Tibial nerve (tissue), 4 donors: ENCODE measurements around the gene VASH1.
A peak's percentile ranks its signal among the peaks of the same experiment; 100 is the strongest.

Source experiments
- EP300 ChIP-seq, 2 donors: sonication (generic); formaldehyde crosslinking; IDR thresholded peaks; one replicate each; pipeline ENCODE4 v1.6.1; 2017; ENCODE audit warnings: antibody characterized with exemption in 2 of 2, mild to moderate bottlenecking in 1 of 2
- POLR2A ChIP-seq, 2 donors: fragments of 450-650 bp; IDR thresholded peaks; one replicate each; pipeline ENCODE4 v1.6.1; 2017; ENCODE audit warnings: antibody characterized with exemption in 2 of 2, mild to moderate bottlenecking in 2 of 2, moderate library complexity in 2 of 2
- TF ChIP-seq, protein P1 (sequence below), 5 experiments: fragments of 200-600 bp in 3 of 5; fragments of 450-650 bp in 2 of 5; sonication (generic) in 3 of 5; IDR thresholded peaks; one replicate each; pipeline ENCODE4 v1.5.1; 2016 to 2019; ENCODE audit warnings: antibody characterized with exemption in 5 of 5, mild to moderate bottlenecking in 3 of 5, moderate library complexity in 2 of 5

DNA sequence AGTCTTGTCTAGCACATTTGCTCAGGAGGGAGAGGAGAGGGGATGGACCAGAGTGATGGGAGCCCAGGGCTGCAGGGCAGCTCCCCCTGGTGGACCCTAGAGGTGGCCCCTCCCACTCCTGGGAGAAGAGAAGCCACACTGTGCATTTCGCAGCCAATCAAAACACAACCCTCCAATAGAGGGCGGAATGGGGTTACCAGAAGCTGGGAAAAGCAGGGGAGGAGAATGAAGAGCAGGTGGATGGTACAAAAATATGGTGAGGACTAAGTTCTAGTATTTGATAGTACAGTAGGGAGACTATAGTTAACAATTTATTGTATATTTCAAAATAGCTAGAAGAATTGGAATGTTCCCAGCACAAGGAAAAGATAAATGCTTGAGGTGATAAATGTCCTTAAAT is 23.6 kb downstream of the VASH1 start:
- TF ChIP-seq, protein P1, sequence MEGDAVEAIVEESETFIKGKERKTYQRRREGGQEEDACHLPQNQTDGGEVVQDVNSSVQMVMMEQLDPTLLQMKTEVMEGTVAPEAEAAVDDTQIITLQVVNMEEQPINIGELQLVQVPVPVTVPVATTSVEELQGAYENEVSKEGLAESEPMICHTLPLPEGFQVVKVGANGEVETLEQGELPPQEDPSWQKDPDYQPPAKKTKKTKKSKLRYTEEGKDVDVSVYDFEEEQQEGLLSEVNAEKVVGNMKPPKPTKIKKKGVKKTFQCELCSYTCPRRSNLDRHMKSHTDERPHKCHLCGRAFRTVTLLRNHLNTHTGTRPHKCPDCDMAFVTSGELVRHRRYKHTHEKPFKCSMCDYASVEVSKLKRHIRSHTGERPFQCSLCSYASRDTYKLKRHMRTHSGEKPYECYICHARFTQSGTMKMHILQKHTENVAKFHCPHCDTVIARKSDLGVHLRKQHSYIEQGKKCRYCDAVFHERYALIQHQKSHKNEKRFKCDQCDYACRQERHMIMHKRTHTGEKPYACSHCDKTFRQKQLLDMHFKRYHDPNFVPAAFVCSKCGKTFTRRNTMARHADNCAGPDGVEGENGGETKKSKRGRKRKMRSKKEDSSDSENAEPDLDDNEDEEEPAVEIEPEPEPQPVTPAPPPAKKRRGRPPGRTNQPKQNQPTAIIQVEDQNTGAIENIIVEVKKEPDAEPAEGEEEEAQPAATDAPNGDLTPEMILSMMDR (IDR thresholded peaks at IDR 0.05): peak; percentile 64 to 89 (median 83)
- TF ChIP-seq POLR2A (IDR thresholded peaks at IDR 0.05) (no peak), EP300 (IDR thresholded peaks at IDR 0.05) (peak in 1 of 2 donors; percentile 51)
